IMR-90 (cell line): ENCODE results near the gene MMP25. TPM values are rescaled to one million over a fixed set of nuclear protein-coding genes. Genes with fewer than 3 reads are reported as not detected.
A peak's percentile ranks its signal among the peaks of the same experiment; 100 is the strongest.

Source experiments
- ATAC-seq: fragments of 200-7000 bp; cut with Tn5 transposase; 2 replicates; pipeline ENCODE4 v1.9.1; 2020; ENCODE audit warnings: low read depth, mild to moderate bottlenecking, moderate library complexity
- BruUV-seq: library from RNA; stranded (reverse); fragments of 400-500 nt; replicated peaks from 2 replicates; lab custom pipeline; 2021; lab: Mats Ljungman, UMichigan
- CTCF ChIA-PET: fragments of 300-600 bp; formaldehyde crosslinking; extraction: SDS; loops from one replicate; lab custom pipeline; 2021; ENCODE audit warnings: antibody characterized with exemption; lab: Yijun Ruan, JAX
- POLR2A ChIA-PET: fragments of 300-600 bp; sonication (Branson Sonifier 250); formaldehyde crosslinking; loops from one replicate; lab custom pipeline; 2022; ENCODE audit warnings: antibody characterized with exemption; ENCODE audit not compliant: unreplicated experiment; lab: Charles Lee
- DNase-seq: peaks from one replicate; pipeline ENCODE4 v3.0.0; 2013
- H2AFZ ChIP-seq: replicated peaks from 2 replicates; pipeline ENCODE3; 2013; ENCODE audit warnings: low read length, mild to moderate bottlenecking; ENCODE audit not compliant: poor library complexity
- H2AK5ac ChIP-seq: 2 replicates; pipeline ENCODE4 v1.6.1; 2013; ENCODE audit warnings: low read depth, low read length, inconsistent platforms
- H2AK9ac ChIP-seq: replicated peaks from 2 replicates; pipeline ENCODE3; 2013; ENCODE audit warnings: mild to moderate bottlenecking, low read depth, low read length, moderate library complexity; ENCODE audit not compliant: poor library complexity
- H2BK120ac ChIP-seq: 2 replicates; pipeline ENCODE4 v1.6.1; 2013; ENCODE audit warnings: low read depth, low read length, inconsistent platforms
- H2BK15ac ChIP-seq: 3 replicates; pipeline ENCODE4 v1.6.1; 2013; ENCODE audit warnings: low read depth, low read length, inconsistent platforms
- H2BK20ac ChIP-seq: 2 replicates; pipeline ENCODE4 v1.6.1; 2013; ENCODE audit warnings: low read depth, mild to moderate bottlenecking, inconsistent platforms, low read length, moderate library complexity
- H2BK5ac ChIP-seq: 2 replicates; pipeline ENCODE4 v1.6.1; 2013; ENCODE audit warnings: mild to moderate bottlenecking, low read depth, low read length, inconsistent platforms; ENCODE audit not compliant: poor library complexity, severe bottlenecking
- H3K14ac ChIP-seq: replicated peaks from 2 replicates; pipeline ENCODE4 v1.6.1; 2013; ENCODE audit warnings: low read depth, low read length, inconsistent platforms
- H3K18ac ChIP-seq: 2 replicates; pipeline ENCODE4 v1.6.1; 2013; ENCODE audit warnings: low read depth, low read length, control low read depth
- H3K23ac ChIP-seq: 2 replicates; pipeline ENCODE4 v1.6.1; 2013; ENCODE audit warnings: low read depth, low read length, inconsistent platforms
- H3K27ac ChIP-seq: 2 replicates; pipeline ENCODE4 v1.5.1; 2013; ENCODE audit warnings: mild to moderate bottlenecking, control low read depth, low read length; ENCODE audit not compliant: insufficient read depth
- H3K27me3 ChIP-seq: 2 replicates; pipeline ENCODE4 v1.6.1; 2013; ENCODE audit warnings: low read length; ENCODE audit not compliant: control insufficient read depth, insufficient read depth
- H3K36me3 ChIP-seq: 2 replicates; pipeline ENCODE4 v1.6.1; 2013; ENCODE audit warnings: low read length, mixed read lengths; ENCODE audit not compliant: control insufficient read depth, insufficient read depth
- H3K4ac ChIP-seq: 2 replicates; pipeline ENCODE4 v1.6.1; 2013; ENCODE audit warnings: low read depth, low read length, inconsistent platforms
- H3K4me1 ChIP-seq: 2 replicates; pipeline ENCODE4 v1.6.1; 2013; ENCODE audit warnings: low read length, mixed read lengths; ENCODE audit not compliant: control insufficient read depth, insufficient read depth
- H3K4me2 ChIP-seq: 2 replicates; pipeline ENCODE4 v1.6.1; 2013; ENCODE audit warnings: low read depth, mild to moderate bottlenecking, control low read depth, low read length, moderate library complexity
- H3K4me3 ChIP-seq: 2 replicates; pipeline ENCODE4 v1.5.1; 2013; ENCODE audit warnings: low read depth, mild to moderate bottlenecking, control low read depth, low read length, moderate library complexity; ENCODE audit not compliant: insufficient read depth
- H3K56ac ChIP-seq: 2 replicates; pipeline ENCODE4 v1.6.1; 2013; ENCODE audit warnings: low read length, inconsistent platforms; ENCODE audit not compliant: insufficient read depth; ENCODE audit errors: extremely low read depth
- H3K79me1 ChIP-seq, 2 experiments: 2 replicates each; pipeline ENCODE4 v1.6.1; 2013; ENCODE audit warnings: low read length in 2 of 2, inconsistent platforms in 1 of 2, low read depth in 1 of 2
- H3K9ac ChIP-seq: 2 replicates; pipeline ENCODE4 v1.6.1; 2013; ENCODE audit warnings: low read depth, low read length, control low read depth
- H3K9me1 ChIP-seq: 2 replicates; pipeline ENCODE4 v1.6.1; 2013; ENCODE audit warnings: low read length, inconsistent platforms; ENCODE audit not compliant: insufficient read depth
- H3K9me3 ChIP-seq: 2 replicates; pipeline ENCODE4 v1.6.1; 2013; ENCODE audit warnings: low read length; ENCODE audit not compliant: control insufficient read depth, insufficient read depth
- H4K20me1 ChIP-seq: 2 replicates; pipeline ENCODE4 v1.6.1; 2013; ENCODE audit warnings: low read length, inconsistent platforms; ENCODE audit not compliant: insufficient read depth
- H4K5ac ChIP-seq: 2 replicates; pipeline ENCODE4 v1.6.1; 2013; ENCODE audit warnings: mild to moderate bottlenecking, low read depth, low read length, control low read depth
- H4K8ac ChIP-seq, 2 experiments: 2 replicates each; pipeline ENCODE4 v1.6.1; 2013; ENCODE audit warnings: low read depth in 2 of 2, low read length in 2 of 2, control low read depth in 1 of 2, inconsistent platforms in 1 of 2
- H4K91ac ChIP-seq: 2 replicates; pipeline ENCODE4 v1.6.1; 2013; ENCODE audit warnings: low read depth, low read length, inconsistent platforms; ENCODE audit not compliant: insufficient read depth
- CHD1 ChIP-seq: IDR thresholded peaks from 2 replicates; pipeline ENCODE4 v1.6.1; 2012; ENCODE audit warnings: low read depth, low read length, improper control_type of control experiment
- POLR2A ChIP-seq: IDR thresholded peaks from 2 replicates; pipeline ENCODE4 v1.6.1; 2012; ENCODE audit warnings: mild to moderate bottlenecking, low read depth, low read length
- RCOR1 ChIP-seq: IDR thresholded peaks from 2 replicates; pipeline ENCODE4 v1.6.1; 2012; ENCODE audit warnings: mild to moderate bottlenecking, low read length, improper control_type of control experiment; ENCODE audit not compliant: insufficient replicate concordance
- WGBS, 2 experiments: methylation state at CpG; one replicate each; pipeline versions ENCODE4 v1.1.5 to v1.1.7; 2013; ENCODE audit warnings: missing lambda C conversion rate in 2 of 2; ENCODE audit not compliant: insufficient read length in 1 of 2; ENCODE audit errors: extremely low coverage in 2 of 2; 5-methylcytosine and 5-hydroxymethylcytosine counted together
- dilution Hi-C: fragments of 300-500 bp; cut with HindIII; formaldehyde crosslinking; loops from one replicate; pipeline ENCODE4 v1.14.3; 2018; ENCODE audit warnings: low sequenced_read_pairs; ENCODE audit not compliant: unreplicated experiment
- in situ Hi-C: fragments of 300-500 bp; cut with MboI; formaldehyde crosslinking; loops from 3 replicates; pipeline ENCODE4 v1.14.3; 2019; ENCODE audit warnings: low sequenced_read_pairs, inconsistent platforms, mixed read lengths
- intact Hi-C: fragments of 100-400 bp; cut with micrococcal nuclease; formaldehyde crosslinking; loops from 2 replicates; pipeline ENCODE4 v1.10.0; 2022
- polyA plus RNA-seq, 3 experiments: library from polyadenylated mRNA; depleted of rRNA; stranded (reverse); fragments of >200 nt; gene quantifications; 2 replicates each; pipeline ENCODE4 v1.2.3, GENCODE V29; 2012; ENCODE audit warnings: low replicate concordance in 1 of 3
- total RNA-seq: library from RNA; depleted of rRNA; stranded (reverse); fragments of >200 nt; gene quantifications from 2 replicates; pipeline ENCODE4 v1.2.3, GENCODE V29; 2012
- TF ChIP-seq, protein P1 (sequence below): conservative IDR thresholded peaks from 2 replicates; pipeline ENCODE4 v1.5.1; 2012; ENCODE audit warnings: mild to moderate bottlenecking, low read depth, low read length, improper control_type of control experiment
- TF ChIP-seq, protein P2 (sequence below): fragments of 150-350 bp; IDR thresholded peaks from 2 replicates; pipeline ENCODE4 v1.6.1; 2016; ENCODE audit warnings: low read depth, mild to moderate bottlenecking, low read length, moderate library complexity, borderline replicate concordance

MMP25 gene
- total and polyA plus RNA-seq, 2 of the 4 experiments (the other 2 are of a cell fraction) = 0.07 TPM; not detected in 1

DNA sequence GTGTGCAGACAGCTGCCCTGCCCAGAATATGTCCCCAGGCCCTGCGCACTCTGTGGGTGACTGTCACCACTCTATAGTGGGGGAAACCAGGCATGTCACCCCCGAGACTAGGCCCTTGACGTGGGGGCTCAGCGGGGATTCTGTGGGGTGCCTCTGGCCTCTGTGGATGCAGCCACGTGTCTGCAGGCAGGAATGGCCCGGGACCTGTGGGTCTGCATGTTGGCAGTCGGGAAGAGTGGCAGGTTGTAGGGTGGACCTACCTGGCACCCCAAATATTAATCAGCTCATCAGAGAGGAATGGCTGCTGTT is 20.0 kb downstream of the MMP25 start:
- H3K14ac ChIP-seq = no peak overlapping the region
- CTCF ChIA-PET = no interaction called here
- ATAC-seq (no peak), DNase-seq (no peak)
- peak overlapping the region; percentile 47; the same call in 1 of the 2 replicates for H3K4me3 ChIP-seq
- peak overlapping the region; percentile 1 for H2BK5ac ChIP-seq
- H3K23ac ChIP-seq = peak overlapping the region; percentile 59; the same call in 1 of the 2 replicates
- no peak overlapping the region for H2BK20ac ChIP-seq
- intact Hi-C loops (no loop called here), dilution Hi-C loops (no loop called here), in situ Hi-C loops (no loop called here)
- no peak overlapping the region for H4K5ac ChIP-seq
- peak overlapping the region; percentile 36; the same call in 1 of the 3 replicates for H2BK15ac ChIP-seq
- H2AK9ac ChIP-seq = peak overlapping the region; percentile 99
- H3K56ac ChIP-seq = no peak overlapping the region
- peaks cover 6 to 19% of the 10 kb centered on the region in 2 experiments; a peak in 2 of 4 replicates for H3K79me1 ChIP-seq
- no peaks in the 10 kb centered on the region for H3K9me3 ChIP-seq
- 100% methylated on average over 1 of the region's 7 CpGs; no CpG with 5 or more reads in 1 of the 2 experiments for WGBS, 2 experiments
- peak overlapping the region; percentile 98 for H2AFZ ChIP-seq
- POLR2A ChIA-PET = no interaction called here
- peaks cover 18% of the 10 kb centered on the region for H3K9me1 ChIP-seq
- H3K36me3 ChIP-seq = no peaks in the 10 kb centered on the region
- peaks cover 12% of the 10 kb centered on the region for H3K4me1 ChIP-seq
- H3K27ac ChIP-seq = no peak overlapping the region
- H3K27me3 ChIP-seq = peaks cover 3% of the 10 kb centered on the region; the same call in 1 of the 2 replicates
- H3K4me2 ChIP-seq = peak overlapping the region; percentile 32; the same call in 1 of the 2 replicates
- H3K18ac ChIP-seq = no peak overlapping the region
- peak overlapping the region; percentile 19; the same call in 1 of the 2 replicates for H2BK120ac ChIP-seq
- H4K91ac ChIP-seq = peak overlapping the region; percentile 62; the same call in 1 of the 2 replicates
- H3K9ac ChIP-seq = no peak overlapping the region
- peak overlapping the region; percentile 81; the same call in 1 of the 2 replicates for H3K4ac ChIP-seq
- H2AK5ac ChIP-seq = peak overlapping the region; percentile 97; the same call in 1 of the 2 replicates
- H4K8ac ChIP-seq = peak overlapping the region in 1 of 2 experiments; percentile 92; a peak in 2 of 4 replicates
- H4K20me1 ChIP-seq = no peaks in the 10 kb centered on the region
- TF ChIP-seq RCOR1 (no peak), CHD1 (no peak), POLR2A (no peak)
- TF ChIP-seq, protein P1, sequence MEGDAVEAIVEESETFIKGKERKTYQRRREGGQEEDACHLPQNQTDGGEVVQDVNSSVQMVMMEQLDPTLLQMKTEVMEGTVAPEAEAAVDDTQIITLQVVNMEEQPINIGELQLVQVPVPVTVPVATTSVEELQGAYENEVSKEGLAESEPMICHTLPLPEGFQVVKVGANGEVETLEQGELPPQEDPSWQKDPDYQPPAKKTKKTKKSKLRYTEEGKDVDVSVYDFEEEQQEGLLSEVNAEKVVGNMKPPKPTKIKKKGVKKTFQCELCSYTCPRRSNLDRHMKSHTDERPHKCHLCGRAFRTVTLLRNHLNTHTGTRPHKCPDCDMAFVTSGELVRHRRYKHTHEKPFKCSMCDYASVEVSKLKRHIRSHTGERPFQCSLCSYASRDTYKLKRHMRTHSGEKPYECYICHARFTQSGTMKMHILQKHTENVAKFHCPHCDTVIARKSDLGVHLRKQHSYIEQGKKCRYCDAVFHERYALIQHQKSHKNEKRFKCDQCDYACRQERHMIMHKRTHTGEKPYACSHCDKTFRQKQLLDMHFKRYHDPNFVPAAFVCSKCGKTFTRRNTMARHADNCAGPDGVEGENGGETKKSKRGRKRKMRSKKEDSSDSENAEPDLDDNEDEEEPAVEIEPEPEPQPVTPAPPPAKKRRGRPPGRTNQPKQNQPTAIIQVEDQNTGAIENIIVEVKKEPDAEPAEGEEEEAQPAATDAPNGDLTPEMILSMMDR = no peak
- TF ChIP-seq, protein P2, sequence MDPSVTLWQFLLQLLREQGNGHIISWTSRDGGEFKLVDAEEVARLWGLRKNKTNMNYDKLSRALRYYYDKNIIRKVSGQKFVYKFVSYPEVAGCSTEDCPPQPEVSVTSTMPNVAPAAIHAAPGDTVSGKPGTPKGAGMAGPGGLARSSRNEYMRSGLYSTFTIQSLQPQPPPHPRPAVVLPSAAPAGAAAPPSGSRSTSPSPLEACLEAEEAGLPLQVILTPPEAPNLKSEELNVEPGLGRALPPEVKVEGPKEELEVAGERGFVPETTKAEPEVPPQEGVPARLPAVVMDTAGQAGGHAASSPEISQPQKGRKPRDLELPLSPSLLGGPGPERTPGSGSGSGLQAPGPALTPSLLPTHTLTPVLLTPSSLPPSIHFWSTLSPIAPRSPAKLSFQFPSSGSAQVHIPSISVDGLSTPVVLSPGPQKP = no peak
- no TSS peak for BruUV-seq
